Esophagus muscularis mucosa (tissue), 4 donors: ENCODE measurements around the gene TFPI.

ENCODE experiments used
- CTCF ChIP-seq, 3 experiments: fragments of 200-600 bp in 2 of 3; fragments of 450-650 bp in 1 of 3; sonication (generic) in 2 of 3; IDR thresholded peaks; one replicate each; pipeline ENCODE4 v1.5.1; 2017 to 2019; ENCODE audit warnings: antibody characterized with exemption in 3 of 3, mild to moderate bottlenecking in 2 of 3, moderate library complexity in 1 of 3
- EP300 ChIP-seq: sonication (generic); formaldehyde crosslinking; IDR thresholded peaks from one replicate; pipeline ENCODE4 v1.6.1; 2017; ENCODE audit warnings: antibody characterized with exemption
- POLR2A ChIP-seq: fragments of 450-650 bp; IDR thresholded peaks from one replicate; pipeline ENCODE4 v1.6.1; 2017; ENCODE audit warnings: antibody characterized with exemption, moderate library complexity, mild to moderate bottlenecking, low read depth
- POLR2AphosphoS5 ChIP-seq, 2 donors: sonication (generic); formaldehyde crosslinking; IDR thresholded peaks; one replicate each; pipeline ENCODE4 v1.6.1; 2017; ENCODE audit warnings: antibody characterized with exemption in 2 of 2

GRCh38 chr2:187586011-187586641, 31.9 kb upstream of the TFPI start:
- TF ChIP-seq CTCF (IDR thresholded peaks at IDR 0.05) (no peak), POLR2AphosphoS5 (IDR thresholded peaks at IDR 0.05) (no peak), POLR2A (no peak), EP300 (no peak)
